HFF-Myc (cell line): ENCODE data around the gene AGER.
A peak's percentile ranks its signal among the peaks of the same experiment; 100 is the strongest.

Source experiments
- DNase-seq: peaks from one replicate; pipeline ENCODE4 v3.0.0-alpha.2; 2011; ENCODE audit warnings: low read depth; ENCODE audit errors: extremely low read depth
- H3K4me3 ChIP-seq: replicated peaks from 2 replicates; pipeline ENCODE4 v1.5.1; 2011; ENCODE audit warnings: low read depth, mild to moderate bottlenecking, control low read depth, low read length
- CTCF ChIP-seq: IDR thresholded peaks from 2 replicates; pipeline ENCODE4 v1.5.1; 2012; ENCODE audit warnings: mild to moderate bottlenecking, low read depth, low read length, control low read depth; ENCODE audit errors: missing control alignments

Gene AGER

GRCh38 chr6:32156891-32157290 lies 27.2 kb downstream of the AGER start:
- no peak overlapping the region for H3K4me3 ChIP-seq
- DNase-seq, result no peak
- TF ChIP-seq CTCF, result no peak

- no peak for DNase-seq
- TF ChIP-seq CTCF, result peak; percentile 47
- H3K4me3 ChIP-seq, result peak overlapping the region; percentile 96
Observed at GRCh38 chr6:32154514-32155161, 29.4 kb downstream of the AGER start.

GRCh38 chr6:32153564-32154513 lies 30.2 kb downstream of the AGER start, which contains the start of gene PPT2:
TSS of gene PPT2 (plus strand) at chr6:32154141. CDS start at chr6:32154595, 454 bp downstream.
- peak within 1 kb of the TSS; percentile 96 for H3K4me3 ChIP-seq
- peak; percentile 22 for TF ChIP-seq CTCF
- peak; percentile 75 for DNase-seq

GRCh38 chr6:32152769-32153563 lies 31.1 kb downstream of the AGER start:
- no peak for TF ChIP-seq CTCF
- no peak for DNase-seq
- peak overlapping the region; percentile 96 for H3K4me3 ChIP-seq

- TF ChIP-seq CTCF, result no peak
- H3K4me3 ChIP-seq, result peak within 1 kb of the TSS; percentile 96
- DNase-seq, result no peak
Observed at GRCh38 chr6:32151863-32152768, 31.9 kb downstream of the AGER start, which contains the start of gene PRRT1. TSS of gene PRRT1 (minus strand) at chr6:32151939. CDS start at chr6:32151827, 112 bp downstream.
